ENCODE results near the gene RALGPS1.

Gene RALGPS1

DNA sequence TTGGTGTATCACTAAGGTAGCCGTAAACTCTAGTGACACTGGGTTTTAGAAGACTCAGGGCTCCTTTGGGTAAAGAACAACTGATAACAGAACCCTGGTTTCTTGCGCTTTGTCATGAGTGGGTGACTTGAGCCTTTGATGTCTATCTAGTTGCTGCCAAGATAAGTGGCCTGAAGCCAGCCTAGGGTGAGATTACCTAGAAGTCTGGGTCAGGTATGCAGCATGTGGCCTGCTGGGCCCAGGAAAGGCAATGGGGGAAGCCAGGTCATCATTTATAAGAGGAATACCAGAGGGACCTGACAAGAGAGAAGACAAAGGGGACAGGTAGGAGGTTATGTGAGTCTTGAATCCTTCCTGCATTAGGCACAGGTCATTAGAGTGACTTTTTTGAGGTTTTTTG, 326.8 kb downstream of the RALGPS1 start:
- DNase-seq (ENCODE audit: low read depth in 2 of 2, low spot score in 1 of 2): no peak

- peak; percentile 85 to 90 for DNase-seq (ENCODE audit: low read depth in 2 of 2, low spot score in 1 of 2)
These were observed 330.3 kb downstream of the RALGPS1 start for GRCh38 chr9:127244609-127245601.

- no peak for DNase-seq (ENCODE audit: low read depth in 2 of 2, low spot score in 1 of 2)
These were observed 331.1 kb downstream of the RALGPS1 start for GRCh38 chr9:127245637-127246164.

- no peak for DNase-seq (ENCODE audit: low read depth in 2 of 2, low spot score in 1 of 2)
These were observed 333.7 kb downstream of the RALGPS1 start for GRCh38 chr9:127248241-127248640.

DNA sequence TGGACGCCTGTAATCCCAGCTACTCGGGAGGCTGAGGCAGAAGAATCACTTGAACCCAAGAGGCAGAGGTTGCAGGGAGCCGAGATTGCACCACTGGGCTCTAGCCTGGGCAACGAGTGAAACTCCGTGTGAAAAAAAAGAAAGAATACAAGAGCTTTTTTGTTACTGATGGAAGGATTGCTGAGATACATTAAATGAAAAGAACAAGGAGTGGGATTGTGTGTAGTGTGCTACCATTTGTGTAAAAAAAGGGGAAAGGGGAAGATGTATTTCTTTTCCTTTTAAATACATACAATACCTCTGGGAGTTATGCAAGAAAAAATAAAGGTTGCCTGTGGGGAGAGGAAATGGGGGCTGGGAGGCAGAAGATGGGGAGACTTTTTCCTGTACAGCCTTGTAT, 335.3 kb downstream of the RALGPS1 start:
- no peak for DNase-seq (ENCODE audit: low read depth in 2 of 2, low spot score in 1 of 2)

- DNase-seq (ENCODE audit: low read depth in 2 of 2, low spot score in 1 of 2): no peak
These were observed 336.4 kb downstream of the RALGPS1 start for GRCh38 chr9:127250896-127251391.

- no peak for DNase-seq (ENCODE audit: low read depth in 2 of 2, low spot score in 1 of 2)
These were observed 338.1 kb downstream of the RALGPS1 start for GRCh38 chr9:127252410-127253318.

DNA sequence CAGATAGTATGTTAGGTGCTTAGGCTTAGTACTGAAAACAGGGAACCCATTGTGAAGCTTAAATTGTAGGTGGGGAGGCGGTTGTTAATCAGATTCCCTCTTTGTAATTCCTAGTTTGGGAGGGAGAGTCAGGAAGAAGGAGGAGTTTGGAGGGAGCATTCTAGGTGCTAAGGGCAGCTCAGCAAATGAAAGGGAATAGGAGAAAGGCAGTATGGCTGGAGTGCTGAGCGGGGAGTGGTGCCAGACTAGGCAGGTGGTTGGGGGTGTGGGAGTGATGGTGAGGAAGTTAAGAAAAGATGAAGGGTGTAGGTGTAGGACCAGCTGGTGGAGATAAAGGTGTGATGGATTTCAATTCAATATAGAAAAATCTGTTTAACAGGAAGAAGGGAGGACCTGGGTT, 338.9 kb downstream of the RALGPS1 start:
- no peak for DNase-seq (ENCODE audit: low read depth in 2 of 2, low spot score in 1 of 2)

- no peak for DNase-seq (ENCODE audit: low read depth in 2 of 2, low spot score in 1 of 2)
These were observed 341.1 kb downstream of the RALGPS1 start for GRCh38 chr9:127255692-127256091.

DNA sequence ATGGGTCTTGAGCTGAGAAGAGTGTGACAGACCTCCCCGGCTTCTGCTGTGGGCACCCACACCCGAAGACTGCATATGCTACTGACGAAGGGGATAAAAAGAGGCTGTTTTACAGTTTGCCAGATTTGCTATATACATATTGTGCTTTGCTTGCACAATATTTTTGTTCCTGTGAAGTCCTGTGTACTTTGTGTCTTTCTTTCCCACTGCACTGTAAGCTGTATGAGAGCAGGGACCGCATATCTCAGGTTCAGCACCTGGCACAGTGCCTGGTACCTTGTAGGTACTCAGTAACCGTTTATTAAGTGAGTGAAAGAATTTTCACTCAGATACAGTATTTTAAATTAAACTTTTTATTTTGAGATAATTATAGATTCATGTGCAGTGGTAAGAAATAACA, 341.7 kb downstream of the RALGPS1 start:
- no peak for DNase-seq (ENCODE audit: low read depth in 2 of 2, low spot score in 1 of 2)

DNA sequence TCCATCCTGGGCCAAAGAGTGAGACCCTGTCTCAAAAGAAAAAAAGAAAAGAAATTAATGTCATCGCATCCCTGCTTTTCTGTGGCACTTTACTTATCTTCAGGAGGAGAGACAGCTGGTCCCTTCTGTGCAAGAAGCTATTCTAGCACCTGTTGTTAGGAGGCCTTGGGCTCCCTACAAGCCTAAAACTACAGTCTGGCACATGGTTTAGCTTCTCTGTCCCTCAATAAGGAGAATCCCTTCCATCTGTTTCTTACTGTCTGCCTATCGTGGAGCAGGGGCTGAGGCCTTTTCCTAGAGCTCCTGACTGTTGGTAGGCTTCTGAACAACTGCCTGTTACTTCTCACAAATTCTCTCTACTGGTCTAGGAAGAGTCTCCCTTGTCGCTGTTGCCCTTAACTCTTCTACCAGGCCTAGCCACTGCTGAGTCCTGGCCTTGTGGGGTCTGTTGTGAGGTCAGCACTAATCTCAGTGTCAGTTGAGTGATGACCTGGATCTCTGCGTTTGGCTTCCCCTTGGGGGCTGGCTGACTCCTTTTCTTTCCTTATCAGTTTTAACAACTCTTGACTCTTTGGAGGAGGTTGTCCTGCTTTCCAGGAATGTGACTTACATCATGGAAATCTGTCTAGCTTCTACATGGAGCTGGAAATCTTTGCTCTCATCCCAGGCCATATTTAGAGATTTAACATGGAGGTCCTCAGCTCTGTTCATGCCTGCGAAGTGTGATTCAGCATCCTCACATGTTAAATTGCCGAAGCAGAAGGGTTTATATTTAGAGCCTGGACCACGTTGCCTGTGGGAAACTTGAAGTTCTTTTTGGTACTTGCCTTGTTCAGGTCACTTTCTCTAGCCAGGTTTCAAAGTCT, 344.3 kb downstream of the RALGPS1 start:
- no peak for DNase-seq (ENCODE audit: low read depth in 2 of 2, low spot score in 1 of 2)

DNA sequence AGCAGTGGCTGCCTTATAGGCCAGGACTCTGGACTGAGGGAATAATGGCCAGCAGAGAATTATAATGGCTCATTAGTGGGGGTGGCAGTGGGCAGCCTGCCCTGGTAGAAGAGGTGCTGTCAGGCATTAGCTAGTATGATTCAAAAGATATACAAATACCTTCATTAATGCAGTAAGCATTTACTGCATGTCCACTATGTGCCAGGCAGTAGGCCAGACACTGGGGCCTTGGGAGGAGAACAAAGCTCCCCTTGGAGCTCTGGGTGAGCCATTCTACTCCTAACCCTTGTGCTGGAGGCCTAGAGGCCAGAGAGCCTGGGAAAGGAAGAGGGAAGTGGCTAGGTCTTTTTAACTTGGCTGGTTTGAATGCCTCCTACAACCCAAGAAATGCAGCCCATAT, 348.0 kb downstream of the RALGPS1 start:
- no peak for DNase-seq (ENCODE audit: low read depth in 2 of 2, low spot score in 1 of 2)

DNA sequence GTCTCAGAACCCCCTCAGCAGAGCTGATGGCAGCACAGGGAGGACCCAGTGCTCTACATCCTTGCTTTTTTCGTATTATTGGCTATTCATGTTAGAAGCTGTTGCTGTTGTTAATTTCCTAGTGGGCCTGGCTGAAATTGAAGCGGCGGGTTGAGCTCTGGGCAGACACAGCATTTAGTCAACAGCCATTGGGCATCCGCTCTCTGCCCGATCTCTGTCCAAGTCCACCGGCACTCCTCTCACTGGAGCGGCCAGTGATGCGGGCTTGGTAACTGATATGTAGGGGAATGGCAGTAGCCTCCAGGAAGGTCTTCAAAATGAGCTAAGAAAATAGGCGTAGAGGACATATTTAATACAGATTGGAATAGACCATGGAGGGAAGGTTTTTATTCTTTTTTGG, 348.7 kb downstream of the RALGPS1 start:
- no peak for DNase-seq (ENCODE audit: low read depth in 2 of 2, low spot score in 1 of 2)

DNA sequence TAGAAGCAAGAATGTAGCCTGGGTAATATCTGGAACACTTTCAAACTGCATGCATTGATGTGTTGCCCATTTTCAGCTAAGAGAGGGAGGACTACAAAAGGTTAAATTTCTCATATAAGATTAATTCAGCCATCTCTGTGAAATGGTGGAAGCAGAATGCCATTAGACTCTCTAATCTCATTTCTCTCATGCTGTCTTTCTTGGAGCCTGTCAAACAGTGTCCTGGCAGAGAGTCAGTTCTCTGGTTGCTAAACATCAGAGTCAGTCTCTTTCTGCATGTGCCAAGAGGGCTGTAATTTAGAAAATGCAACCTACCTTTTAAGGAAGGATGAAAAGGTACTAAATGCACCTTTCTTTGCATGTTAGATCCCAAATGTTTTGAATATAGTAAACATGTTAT, 349.1 kb downstream of the RALGPS1 start:
- no peak for DNase-seq (ENCODE audit: low read depth in 2 of 2, low spot score in 1 of 2)

GRCh38 chr9:127264462-127265219, 350.1 kb downstream of the RALGPS1 start, which contains the start of gene GARNL3:
GARNL3 (plus strand) TSS chr9:127264774; CDS start chr9:127264878, 104 bp downstream.
- DNase-seq (ENCODE audit: low read depth in 2 of 2, low spot score in 1 of 2): no peak

- no peak for DNase-seq (ENCODE audit: low read depth in 2 of 2, low spot score in 1 of 2)
These were observed 353.4 kb downstream of the RALGPS1 start for GRCh38 chr9:127267793-127268525.

DNA sequence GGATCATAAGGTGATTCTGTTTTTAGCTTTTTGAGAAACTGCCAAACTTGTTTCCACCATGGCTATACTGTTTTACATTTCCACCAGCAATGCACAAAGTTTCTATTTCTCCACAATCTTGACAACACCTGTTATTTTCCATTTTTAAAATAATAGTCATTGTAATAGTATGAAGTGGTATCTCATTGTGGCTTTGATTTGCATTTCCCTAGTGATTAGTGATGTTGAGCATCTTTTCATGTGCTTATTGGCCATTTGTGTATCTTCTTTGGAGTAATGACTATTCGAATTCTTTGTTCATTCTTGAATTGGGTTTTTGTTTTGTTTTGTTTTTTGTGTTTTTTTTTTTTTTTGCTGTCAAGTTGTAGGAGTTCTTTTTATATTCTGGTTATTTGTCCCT, 354.9 kb downstream of the RALGPS1 start:
- DNase-seq (ENCODE audit: low read depth in 2 of 2, low spot score in 1 of 2): no peak

Measured in stimulated activated CD8-positive, alpha-beta memory T cell treated with anti-CD3 and anti-CD28 coated beads, Interleukin-4, amount 100 ng/mL, for 1 hour (primary cell).